ENCODE results near the gene SCRT2.

SCRT2 gene

DNA sequence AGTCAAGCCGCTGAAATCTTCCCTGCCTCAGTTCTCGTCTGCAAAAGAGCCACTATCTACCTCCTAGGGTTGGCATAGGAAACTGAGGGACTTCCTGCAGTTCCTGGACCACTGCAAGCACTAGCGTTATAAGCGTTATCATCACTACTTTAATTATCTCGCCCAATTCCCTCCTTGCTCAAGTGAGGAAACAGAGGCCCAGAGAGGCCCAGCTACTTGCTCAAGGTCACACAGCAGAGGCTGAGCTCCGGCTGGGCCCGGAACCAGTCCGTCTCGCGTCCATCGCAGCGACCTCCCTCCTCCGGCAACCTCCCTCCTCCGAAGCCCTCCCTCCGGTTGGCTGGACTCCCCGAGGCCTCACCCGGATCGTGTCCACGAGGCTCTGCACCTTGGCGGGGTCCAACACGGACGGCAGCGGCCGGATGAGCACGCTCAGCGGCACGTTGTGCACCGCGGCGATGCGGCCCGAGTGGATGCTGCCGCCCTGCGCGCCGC is 22.9 kb downstream of the SCRT2 start:
- TF ChIP-seq CTCF (IDR thresholded peaks at IDR 0.05; ENCODE audit: low read length) (no peak), EZH2 (IDR thresholded peaks at IDR 0.05; ENCODE audit: borderline replicate concordance, low read length) (no peak)
- peak overlapping the region; percentile 24 for H3K27ac ChIP-seq (ENCODE audit: low read depth, low read length, poor library complexity, severe bottlenecking)

GRCh38 chr20:651713-652614 is 23.6 kb downstream of the SCRT2 start:
- peak overlapping the region; percentile 24 for H3K27ac ChIP-seq (ENCODE audit: low read depth, low read length, poor library complexity, severe bottlenecking)
- H3K9me3 ChIP-seq (ENCODE audit: low read length) = no peaks in the 10 kb centered on the region
- H4K20me1 ChIP-seq (ENCODE audit: insufficient read depth, low read length) = no peaks in the 10 kb centered on the region
- H2AFZ ChIP-seq (ENCODE audit: low read length) = no peak overlapping the region
- TF ChIP-seq CTCF (IDR thresholded peaks at IDR 0.05; ENCODE audit: low read length) (no peak), EZH2 (IDR thresholded peaks at IDR 0.05; ENCODE audit: borderline replicate concordance, low read length) (no peak)
- H3K9me2 ChIP-seq (ENCODE audit: low read depth, low read length) = no peaks in the 10 kb centered on the region
- no peaks in the 10 kb centered on the region for H3K27me3 ChIP-seq (ENCODE audit: insufficient read depth, low read length)
- peak overlapping the region; percentile 88 for H3K4me2 ChIP-seq (ENCODE audit: low read length)
- peaks cover 20% of the 10 kb centered on the region for H3K4me1 ChIP-seq (ENCODE audit: insufficient read depth, low read length, severe bottlenecking)
- peak overlapping the region; percentile 87 for H3K9ac ChIP-seq (ENCODE audit: low read length)
- H3F3A ChIP-seq (ENCODE audit: insufficient read depth, low read length) = no peaks in the 10 kb centered on the region
- H3K79me2 ChIP-seq (ENCODE audit: insufficient read depth, low read length) = peaks cover 9% of the 10 kb centered on the region; the same call in 1 of the 2 replicates
- H3K4me3 ChIP-seq (ENCODE audit: low read depth, low read length, poor library complexity, severe bottlenecking) = peak overlapping the region; percentile 76
- peaks cover 36% of the 10 kb centered on the region for H3K36me3 ChIP-seq (ENCODE audit: insufficient read depth, low read length)

More for the DNA sequence above, 22.9 kb downstream of the SCRT2 start:
- Histone ChIP-seq H3K79me2 (ENCODE audit: insufficient read depth, low read length) (peaks cover 9% of the 10 kb centered on the region; the same call in 1 of the 2 replicates), H3K9ac (ENCODE audit: low read length) (peak overlapping the region; percentile 87), H3K4me3 (ENCODE audit: low read depth, low read length, poor library complexity, severe bottlenecking) (peak overlapping the region; percentile 76), H3K27me3 (ENCODE audit: insufficient read depth, low read length) (no peaks in the 10 kb centered on the region), H3K36me3 (ENCODE audit: insufficient read depth, low read length) (peaks cover 29% of the 10 kb centered on the region), H3K4me1 (ENCODE audit: insufficient read depth, low read length, severe bottlenecking) (peaks cover 20% of the 10 kb centered on the region), H3K9me2 (ENCODE audit: low read depth, low read length) (no peaks in the 10 kb centered on the region), H3K9me3 (ENCODE audit: low read length) (no peaks in the 10 kb centered on the region), H3K4me2 (ENCODE audit: low read length) (peak overlapping the region; percentile 88), H4K20me1 (ENCODE audit: insufficient read depth, low read length) (no peaks in the 10 kb centered on the region), H3F3A (ENCODE audit: insufficient read depth, low read length) (no peaks in the 10 kb centered on the region), H2AFZ (ENCODE audit: low read length) (no peak overlapping the region)

- H3K79me2 ChIP-seq (ENCODE audit: insufficient read depth, low read length) = peaks cover 9% of the 10 kb centered on the region; the same call in 1 of the 2 replicates
Measured at GRCh38 chr20:650954-651353, 24.6 kb downstream of the SCRT2 start.

More at GRCh38 chr20:650954-651353, 24.6 kb downstream of the SCRT2 start:
- no peaks in the 10 kb centered on the region for H4K20me1 ChIP-seq (ENCODE audit: insufficient read depth, low read length)
- no peak overlapping the region for H3K27ac ChIP-seq (ENCODE audit: low read depth, low read length, poor library complexity, severe bottlenecking)
- TF ChIP-seq CTCF (IDR thresholded peaks at IDR 0.05; ENCODE audit: low read length) (no peak), EZH2 (IDR thresholded peaks at IDR 0.05; ENCODE audit: borderline replicate concordance, low read length) (no peak)
- no peaks in the 10 kb centered on the region for H3K27me3 ChIP-seq (ENCODE audit: insufficient read depth, low read length)
- H3K4me1 ChIP-seq (ENCODE audit: insufficient read depth, low read length, severe bottlenecking) = peaks cover 20% of the 10 kb centered on the region
- H3K4me3 ChIP-seq (ENCODE audit: low read depth, low read length, poor library complexity, severe bottlenecking) = no peak overlapping the region
- no peaks in the 10 kb centered on the region for H3F3A ChIP-seq (ENCODE audit: insufficient read depth, low read length)
- H2AFZ ChIP-seq (ENCODE audit: low read length) = no peak overlapping the region
- H3K4me2 ChIP-seq (ENCODE audit: low read length) = peak overlapping the region; percentile 88; the same call in 1 of the 2 replicates
- no peak overlapping the region for H3K9ac ChIP-seq (ENCODE audit: low read length)
- H3K9me2 ChIP-seq (ENCODE audit: low read depth, low read length) = no peaks in the 10 kb centered on the region
- H3K9me3 ChIP-seq (ENCODE audit: low read length) = no peaks in the 10 kb centered on the region
- H3K36me3 ChIP-seq (ENCODE audit: insufficient read depth, low read length) = peaks cover 40% of the 10 kb centered on the region

All from OCI-LY1 (cell line).